Inflammatory macrophage treated with lipopolysaccharide for 4 hours (primary cell): ENCODE data around the gene CREG2.
"Not testable (repeated sequence)": the region's sequence is repeated elsewhere in the genome, so short reads cannot be mapped to it uniquely, and the experiment has no call there.

Experiments
- DNase-seq: peaks from one replicate; pipeline ENCODE4 v3.0.0-alpha.2; 2020

The CREG2 gene

DNA sequence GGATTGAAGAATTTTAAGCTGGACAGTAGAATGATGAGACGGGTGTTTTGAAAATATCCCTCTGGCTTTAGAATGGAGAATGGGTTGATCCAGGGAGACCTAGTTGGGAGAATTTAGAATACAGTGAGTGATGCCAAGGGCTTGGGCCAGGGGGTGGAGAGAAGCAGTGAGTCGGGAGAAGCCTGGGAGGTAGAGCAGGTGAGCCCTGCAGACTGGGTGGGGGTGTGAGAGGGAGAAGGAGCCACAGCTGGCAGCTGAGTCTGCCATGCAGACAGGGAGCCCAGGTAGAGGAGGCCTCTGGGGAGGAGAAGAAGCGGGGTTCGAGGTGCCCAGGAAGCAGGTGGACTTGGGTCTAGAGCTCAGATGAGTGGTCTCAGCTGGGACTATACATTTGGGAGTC is 18.2 kb downstream of the CREG2 start:
- no peak for DNase-seq

DNA sequence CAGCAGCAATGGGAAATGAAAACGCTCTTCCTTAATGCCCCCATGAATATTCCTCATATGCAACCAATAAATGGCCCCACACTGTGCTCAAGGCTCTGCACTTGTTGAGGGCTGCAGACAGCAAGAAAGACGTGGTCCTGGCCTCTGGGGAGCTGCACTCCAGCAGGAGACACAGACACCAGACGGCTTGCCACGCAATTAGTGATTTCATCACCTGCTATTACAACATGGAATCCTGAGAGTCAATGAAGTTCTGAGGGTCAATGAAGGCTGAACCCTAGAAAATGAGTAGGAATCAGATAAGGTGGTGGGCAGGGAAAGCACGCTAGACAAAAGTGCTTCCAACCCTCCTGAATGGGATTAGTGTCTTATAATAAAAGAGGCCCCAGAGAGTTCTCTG is 18.9 kb downstream of the CREG2 start:
- peak; percentile 64 for DNase-seq

DNA sequence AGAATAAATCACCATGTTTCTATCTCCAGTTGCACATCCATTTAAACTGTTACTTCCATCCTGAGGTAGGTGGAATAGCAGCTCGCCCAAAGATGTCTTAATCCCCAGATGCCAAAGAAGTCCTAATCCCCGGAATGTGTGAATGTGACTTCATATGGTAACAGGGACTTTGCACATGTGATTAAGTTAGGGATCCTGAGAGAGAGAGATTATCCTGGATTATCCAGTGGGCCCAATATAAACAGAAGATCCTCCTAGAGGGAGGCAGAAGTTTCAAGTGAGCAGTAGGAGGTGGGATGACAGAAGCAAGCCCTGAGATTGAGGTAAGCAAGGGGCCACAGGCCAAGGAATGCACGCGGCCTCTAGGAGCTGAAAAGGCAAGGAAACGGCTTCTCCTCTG is 19.8 kb downstream of the CREG2 start:
- no peak for DNase-seq

DNA sequence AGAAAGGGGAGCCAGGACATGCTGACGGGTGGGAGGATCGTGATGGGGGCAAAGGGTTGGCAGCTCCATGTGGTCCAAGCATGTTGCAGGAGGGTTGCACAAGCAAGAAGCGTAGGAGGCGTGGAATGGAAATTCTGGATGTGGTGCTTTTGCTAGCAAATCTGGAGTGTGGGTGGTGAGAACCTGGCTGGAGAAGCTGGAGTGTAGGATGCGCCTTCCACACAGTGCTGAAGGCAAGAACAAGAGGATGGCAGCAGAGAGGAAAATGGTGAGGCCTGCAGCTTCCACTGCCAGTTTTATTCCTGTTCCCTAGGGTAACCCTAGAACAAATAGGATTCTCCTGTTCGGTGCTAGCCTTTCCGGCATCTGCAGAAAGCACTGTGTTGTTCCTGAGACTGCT is 22.4 kb downstream of the CREG2 start:
- DNase-seq: no peak

DNA sequence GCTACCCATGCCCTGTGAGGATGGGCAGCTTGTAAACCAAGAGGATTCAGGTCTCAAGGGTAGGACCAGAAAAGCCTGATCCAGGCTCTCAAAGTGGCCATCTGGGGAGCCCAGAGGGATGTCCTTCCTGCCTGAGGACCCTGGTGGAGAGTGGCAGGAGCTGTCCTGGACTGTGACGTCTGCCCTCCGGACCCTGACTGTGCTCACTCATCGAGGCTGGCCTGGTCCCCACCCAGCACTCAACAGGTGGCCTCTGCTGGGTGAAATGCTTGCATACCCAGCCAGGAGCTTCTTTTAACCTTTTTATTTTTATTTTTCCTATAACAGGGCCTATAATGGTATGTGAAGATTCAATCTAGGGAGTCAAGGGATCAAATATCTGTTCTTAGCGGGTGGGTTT is 24.5 kb downstream of the CREG2 start:
- DNase-seq: no peak

DNA sequence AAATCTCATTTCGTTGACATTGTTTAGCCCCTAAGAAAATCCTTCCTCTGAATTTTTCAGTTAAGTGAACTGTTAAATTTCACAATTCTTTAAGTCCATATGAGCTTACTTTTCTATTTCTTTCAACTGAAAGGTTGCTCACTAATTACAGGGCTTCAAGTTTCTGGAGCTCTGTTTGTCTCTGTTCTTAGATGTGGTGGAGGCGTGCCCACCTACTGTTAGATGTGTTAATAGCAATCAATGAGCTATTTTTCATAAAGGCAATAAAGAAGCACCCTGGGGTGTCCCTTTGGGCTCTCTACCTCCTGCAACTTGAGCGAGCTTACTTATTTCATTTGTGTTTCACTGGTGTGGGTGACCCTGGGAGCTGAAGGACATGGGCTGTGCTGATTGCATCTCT is 25.0 kb downstream of the CREG2 start:
- DNase-seq: no peak

DNA sequence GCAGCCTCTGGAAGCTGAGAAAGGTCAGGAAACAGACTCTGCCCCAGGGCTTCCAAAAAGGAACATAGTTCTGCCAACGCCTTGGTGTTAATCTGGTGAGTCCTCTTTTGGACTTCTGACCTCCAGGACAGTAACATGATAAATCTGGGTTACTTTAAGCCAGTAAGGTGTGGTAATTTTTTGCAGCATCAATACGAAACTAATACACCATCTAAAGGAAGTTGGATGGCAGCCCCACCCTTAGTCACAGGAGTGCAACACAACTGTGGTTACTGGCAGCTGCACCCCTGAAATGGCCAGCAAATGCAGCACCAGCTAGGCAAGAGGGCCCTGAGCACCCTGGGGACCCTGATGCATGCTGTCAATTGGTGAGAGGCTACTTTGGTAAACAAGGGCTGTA is 25.8 kb downstream of the CREG2 start:
- DNase-seq: peak; percentile 74

DNA sequence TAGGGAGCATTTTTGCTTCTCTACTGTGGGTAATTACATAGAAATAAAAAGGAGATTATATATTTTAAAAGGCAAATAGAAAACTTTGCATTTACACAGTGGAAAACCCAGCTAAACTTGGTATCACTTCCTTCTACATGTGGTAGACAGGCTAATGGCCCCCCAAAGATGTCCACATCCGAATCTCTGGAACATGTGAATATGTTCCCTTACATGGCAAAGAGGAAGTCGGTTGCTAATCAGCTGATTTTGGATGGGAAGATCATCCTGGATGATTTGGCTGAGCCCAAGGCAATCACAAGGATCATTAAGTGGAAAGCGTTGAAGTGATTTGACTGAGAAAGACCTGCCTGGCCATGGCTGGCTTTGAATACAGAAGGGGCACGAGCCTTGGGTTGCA is 26.2 kb downstream of the CREG2 start:
- DNase-seq: peak; percentile 83

DNA sequence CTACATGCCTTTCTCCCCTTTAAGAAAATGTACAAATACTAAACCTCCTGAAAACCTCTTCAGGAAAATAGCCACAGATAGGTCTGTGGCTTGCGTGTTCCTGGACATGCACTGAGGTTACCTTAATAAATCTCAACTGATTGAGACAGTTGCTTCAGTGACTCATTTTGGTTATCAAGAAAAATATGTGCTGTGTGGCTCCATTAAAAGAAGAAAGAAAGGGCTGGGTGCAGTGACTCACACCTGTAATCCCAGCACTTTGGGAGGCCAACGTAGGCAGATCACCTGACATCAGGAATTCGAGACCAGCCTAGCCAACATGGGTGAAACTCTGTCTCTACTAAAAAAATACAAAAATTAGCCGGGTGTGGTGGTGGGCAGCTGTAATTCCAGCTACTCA is 27.1 kb downstream of the CREG2 start:
- DNase-seq: no peak

DNA sequence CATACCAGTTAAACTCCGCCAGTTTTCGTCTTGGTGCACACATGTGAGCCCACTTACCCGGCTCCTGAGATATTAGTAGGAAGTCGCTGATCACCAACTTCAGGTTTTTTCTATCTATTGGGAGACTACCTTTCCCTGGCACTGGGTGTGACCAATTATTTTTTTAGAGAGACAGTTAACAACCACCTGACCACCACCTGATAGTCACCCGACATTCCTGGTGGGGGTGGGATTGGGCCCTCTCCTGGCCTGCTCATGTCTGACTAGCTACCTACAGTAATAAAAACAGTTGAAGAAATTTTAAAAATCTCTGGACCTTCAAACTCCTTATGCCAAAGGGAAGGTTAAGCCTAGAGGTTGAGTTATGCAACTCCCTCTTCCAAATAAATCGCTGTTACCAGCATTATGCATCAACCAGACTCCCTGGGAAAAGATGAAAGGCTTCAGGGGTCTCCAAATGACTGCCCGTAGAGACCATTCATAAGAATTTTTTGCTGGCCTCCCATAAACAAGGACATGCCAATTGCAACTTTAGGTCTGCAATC is 27.8 kb downstream of the CREG2 start:
- DNase-seq: no peak

DNA sequence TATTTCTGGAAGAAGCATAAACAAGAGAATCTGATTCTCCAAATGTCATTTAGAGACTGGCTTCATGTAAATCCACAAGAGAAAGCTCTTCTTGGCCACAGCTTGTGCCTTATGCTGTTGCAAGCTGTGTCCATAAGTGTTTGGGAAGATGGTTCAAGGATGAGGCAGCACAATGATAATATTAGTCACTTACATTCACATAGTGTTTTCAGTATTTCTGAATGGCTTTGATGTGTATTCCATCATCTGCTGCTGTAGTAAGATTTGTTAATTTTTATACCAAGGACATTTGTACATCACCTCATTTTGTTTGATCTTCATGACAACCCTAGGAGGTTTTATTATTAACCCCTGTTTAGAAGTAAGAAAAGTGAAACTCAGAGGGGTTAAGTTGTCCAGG is 29.9 kb downstream of the CREG2 start:
- peak; percentile 24 for DNase-seq

DNA sequence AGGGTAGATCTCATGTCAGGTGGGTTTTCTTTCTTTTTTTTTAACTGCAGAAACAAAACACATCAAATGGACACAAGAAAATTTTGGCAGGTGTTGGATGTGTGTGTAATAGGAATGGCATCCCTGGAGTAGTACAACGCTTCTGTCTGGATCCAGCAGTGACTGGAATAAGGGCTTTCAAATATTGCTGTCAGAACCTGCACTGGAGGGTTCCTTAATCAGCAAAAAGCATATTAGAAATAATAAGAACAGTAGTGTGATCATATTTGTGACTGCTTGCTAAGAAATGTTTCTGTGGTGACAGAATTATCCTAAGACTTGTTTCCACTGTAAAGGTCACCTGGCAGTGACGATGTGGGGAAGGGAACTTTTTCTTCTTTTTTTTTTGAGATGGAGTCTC is 30.8 kb downstream of the CREG2 start:
- DNase-seq: peak; percentile 14

DNA sequence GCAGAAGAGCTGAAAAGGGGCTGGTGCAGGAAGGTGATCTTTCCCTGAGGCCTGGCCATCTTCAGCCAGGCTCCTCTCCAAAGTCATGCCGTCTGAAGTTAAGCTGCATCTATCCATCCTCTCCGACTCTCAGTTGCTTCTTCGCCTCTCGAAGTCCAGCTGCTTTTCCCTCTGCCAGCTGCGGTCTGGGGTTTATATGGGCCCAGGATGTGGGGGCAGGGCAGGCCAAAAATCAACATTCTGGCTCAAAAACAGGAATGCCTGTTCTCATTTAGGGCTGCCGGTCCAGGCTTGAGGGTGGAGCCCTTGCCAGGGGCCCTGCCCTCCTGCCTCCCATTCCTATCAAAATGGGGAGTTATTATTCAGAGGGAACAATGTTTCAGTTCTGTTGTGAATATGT is 31.2 kb downstream of the CREG2 start:
- no peak for DNase-seq

DNA sequence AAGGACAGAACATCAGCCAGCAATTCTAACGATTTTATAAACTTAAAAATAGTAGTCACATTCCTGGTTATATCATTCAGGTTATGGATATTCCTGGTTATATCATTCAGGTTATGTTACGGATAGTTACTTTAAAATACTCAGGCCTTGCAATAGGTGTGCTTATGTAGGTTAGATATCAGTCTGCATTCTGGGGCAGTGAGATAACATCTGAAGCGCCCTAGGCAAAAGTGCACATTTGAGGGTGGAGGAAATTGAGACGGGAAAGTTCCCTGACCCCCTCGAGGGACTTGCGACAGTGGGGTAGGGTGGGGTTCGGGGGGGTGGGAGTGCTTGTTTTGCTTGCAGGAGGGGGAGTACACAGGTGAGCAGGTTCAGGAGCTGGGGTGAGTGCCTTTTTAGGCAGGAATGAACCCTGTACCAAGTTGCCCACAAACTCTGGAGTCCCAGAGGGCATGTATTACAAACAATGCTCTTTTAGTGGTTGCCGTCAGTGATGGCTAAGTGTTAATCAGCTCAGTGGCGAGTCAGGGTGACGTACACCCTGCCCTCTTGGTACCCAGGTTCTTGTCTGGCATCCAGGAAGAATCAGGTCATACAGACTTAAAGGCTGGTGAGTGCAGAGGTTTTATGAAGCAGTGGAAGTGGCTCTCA is 31.8 kb downstream of the CREG2 start:
- DNase-seq: no peak

DNA sequence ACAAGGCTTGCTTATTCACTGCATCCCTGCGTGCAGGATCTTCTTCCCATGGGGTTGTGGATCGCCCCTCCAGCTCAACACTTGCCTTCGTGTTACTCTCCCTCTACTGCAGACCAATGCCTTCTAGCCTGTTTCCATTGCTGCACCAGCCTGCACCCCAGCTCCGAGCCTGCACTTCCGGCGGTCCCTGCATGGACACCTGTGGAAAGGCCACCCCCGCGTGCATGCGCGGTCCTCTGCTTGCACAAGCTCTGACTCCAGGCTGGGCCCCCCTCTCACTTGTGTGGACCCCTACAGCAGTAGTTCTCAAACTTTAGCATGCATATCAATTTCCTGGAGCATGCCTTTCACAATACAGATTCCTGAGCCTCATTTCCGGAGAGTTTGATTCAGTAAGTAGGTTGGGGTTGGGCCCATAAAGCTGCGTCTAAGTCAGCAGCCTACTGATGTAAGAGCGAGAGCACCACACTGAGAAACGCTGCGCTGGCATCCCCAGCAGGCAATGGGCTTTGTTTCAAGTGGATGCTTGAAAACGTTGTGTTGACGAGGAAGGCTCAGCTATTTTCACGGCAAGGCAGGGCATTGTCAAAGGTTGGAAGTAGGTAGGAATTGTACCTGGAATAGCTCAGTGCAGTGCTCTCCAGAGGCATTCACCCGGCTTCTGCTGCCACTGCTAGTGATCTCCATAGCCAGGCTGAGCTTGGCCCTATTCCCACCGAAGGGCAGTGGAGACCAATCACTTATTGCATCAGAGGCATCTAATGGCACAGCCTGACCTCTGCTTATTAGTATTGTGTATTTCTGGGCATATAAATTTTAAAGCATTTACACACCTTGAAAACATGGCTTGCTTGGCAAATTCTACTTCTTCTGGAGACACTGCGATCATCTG is 32.6 kb downstream of the CREG2 start:
- DNase-seq: no peak

DNA sequence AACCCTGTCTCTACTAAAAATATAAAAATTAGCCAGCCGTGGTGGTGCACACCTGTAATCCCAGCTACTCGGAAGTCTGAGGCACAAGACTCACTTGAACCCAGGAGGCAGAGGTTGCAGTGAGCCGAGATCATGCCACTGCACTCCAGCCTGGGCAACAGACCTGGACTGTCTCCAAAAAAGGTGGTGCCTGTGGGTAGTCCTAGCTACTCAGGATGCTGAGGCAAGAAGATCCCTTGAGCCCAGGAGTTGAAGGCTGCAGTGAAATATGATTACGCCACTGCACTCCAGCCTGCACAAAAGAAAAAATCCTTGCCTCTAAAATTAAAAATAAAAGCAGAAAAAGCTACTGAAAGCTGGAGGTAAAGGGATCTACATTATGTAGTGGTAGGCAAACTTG is 34.7 kb downstream of the CREG2 start:
- DNase-seq: not testable (repeated sequence)

DNA sequence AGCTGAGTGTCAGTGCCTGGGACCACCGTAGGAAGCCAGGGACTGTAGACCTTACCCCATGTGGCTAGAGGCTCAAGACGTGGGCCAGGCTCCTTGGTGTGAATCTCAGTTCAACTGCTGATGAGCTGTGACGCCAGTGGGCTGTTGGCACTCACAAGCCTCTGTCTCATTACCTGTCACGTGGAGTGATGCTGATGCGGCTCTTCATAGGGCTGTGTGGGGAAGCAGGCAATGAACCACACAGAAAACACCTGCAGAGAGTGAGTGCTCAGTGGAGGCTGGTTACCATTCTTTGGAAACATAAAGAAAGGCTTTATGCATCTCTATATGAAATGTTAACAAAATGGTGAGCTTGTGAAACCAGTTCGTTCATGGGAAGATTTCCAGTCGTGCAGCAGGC is 36.1 kb downstream of the CREG2 start:
- DNase-seq: no peak

DNA sequence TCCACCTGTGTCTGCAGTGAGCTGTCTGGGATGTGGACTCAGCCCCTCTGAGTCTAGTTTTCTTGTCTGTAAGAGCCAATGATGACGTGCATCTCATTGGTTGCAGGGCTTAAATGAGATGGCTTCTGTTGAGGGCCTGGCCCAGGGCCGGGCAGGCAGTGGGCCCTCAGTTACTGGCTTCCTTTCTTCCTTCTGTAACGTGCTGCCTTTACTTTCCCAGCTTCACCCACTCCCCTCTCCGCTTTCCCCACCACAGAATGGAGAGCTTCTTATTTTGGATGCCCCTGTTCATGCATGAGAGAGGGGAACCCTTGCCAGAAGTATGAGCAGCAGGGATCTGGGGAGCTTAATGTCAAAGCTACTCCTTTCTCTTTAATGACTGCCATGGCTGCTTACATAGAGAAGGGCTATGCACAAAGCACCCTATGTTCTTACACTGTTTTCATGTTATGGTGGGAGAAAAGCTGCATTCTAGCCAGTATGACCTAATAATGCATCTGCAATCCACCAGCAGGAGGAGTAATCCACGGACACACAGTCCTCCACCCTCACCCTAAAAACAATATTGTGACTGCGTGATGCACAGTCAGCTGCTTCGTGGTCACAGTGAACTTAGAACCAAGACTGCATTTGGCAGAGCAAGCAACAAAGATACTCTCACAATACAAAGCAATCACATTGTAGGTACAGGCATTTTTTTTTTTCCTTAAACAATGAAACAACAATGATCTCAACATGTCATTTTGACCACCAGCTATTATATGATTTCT is 37.2 kb downstream of the CREG2 start:
- peak; percentile 83 for DNase-seq

DNA sequence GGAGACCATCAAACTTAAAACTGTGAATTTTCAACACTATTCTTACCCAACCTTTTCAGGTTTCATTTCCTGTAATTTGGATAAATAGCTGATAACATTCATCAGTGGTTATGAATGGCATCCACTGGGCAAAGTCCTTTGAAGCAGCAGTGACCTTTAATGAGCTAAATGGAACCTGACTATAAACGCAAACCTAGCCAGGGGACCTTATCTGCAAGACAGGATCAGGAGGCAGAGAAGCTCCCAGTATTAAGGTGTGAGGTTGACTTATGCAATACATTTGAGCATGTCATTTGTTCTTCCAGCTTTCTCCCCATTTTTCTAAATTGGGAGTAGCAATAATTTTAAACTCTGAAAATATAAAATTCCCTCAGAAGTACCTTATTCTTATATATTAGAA is 38.4 kb downstream of the CREG2 start:
- peak; percentile 10 for DNase-seq

DNA sequence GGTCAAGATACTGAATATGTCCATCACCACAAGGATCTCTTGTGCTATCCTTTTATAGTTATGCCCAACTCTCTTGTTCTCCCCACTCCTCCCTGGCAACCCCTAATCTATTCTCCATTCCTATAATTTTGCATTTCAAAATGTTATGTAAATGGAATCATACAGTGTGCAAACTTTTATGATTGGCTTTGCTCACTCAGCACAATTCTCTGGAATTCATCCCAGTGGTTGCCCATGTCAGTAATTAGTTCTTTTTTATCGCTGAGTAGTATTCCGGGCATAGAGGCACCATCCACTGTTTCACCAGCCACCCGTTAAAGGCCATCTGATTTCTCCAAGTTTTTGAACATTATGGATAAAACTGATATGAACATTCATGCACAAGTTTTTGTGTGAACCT is 40.4 kb downstream of the CREG2 start:
- DNase-seq: no peak

DNA sequence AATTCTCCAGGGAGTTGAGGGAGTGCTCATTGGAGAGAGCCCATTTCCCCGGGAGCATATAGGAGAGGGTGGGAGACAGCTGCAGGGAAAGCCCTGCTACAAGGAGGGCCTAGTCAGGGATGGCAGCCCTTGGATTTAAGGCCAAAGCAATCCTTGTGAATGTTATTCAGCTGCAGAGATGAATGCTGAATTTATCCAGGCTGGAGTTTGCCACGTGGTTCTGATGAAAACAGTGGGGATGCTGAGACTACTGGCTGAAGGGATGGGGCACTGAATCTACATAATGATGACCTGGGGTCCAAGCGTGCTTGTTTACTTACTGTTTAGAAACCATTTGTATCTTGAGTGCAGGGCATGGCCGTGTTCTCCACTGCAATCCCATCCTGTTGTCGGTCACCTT is 43.2 kb downstream of the CREG2 start:
- no peak for DNase-seq

DNA sequence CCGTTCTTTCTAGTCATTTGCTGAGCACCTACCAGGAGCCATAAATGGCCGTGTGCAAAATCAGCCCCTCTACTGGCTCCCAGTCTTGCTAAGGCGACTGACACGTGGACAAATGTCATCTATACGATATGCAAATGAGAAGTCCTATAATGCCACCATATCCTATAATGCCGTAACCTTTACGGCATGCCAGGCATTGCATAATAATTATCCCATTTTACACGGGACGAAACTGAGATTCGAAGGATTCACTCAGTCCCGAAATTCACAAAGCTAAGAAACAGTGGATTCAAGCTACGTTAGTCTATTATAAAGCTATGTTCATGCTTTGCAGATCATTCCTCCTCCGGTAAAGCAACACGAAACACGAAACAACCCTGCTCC is 44.7 kb downstream of the CREG2 start:
- no peak for DNase-seq

DNA sequence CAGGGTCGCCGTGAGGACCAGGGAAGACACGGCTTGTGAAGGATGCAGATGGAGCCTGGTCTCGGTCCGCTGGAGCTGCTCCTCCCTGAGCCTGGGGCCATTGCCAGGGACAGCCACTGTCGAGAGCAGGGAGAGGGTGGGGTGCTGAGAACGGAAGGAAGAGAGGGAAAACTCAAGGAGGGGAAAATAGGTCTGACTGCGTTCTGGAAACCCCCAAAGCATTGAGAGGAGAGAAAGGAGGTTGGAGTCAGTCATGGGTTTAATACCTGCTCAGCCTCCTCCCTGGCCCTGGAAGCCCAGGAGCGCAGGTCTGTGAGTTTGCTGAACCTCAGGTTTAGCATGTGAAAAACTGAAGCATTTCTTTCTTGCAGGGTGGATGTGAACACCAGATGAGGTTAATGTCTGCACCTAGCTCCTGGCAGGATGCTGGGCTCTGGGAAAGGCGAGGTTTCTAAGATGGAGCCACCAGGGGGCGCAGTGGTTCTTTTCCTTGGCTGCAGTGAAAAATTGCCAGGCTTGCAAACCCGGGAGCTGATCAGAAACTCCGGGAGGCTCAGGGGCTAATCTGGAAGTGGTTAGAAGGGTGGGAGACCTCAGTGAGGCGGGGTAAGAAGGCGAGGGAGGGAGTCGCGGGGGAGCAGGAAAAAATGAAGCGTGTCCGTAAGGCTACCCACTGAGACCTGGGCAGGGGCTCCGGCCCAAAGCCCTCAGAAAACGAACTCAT is 45.2 kb downstream of the CREG2 start:
- DNase-seq: peak; percentile 70
